HUES64 (cell line): ENCODE measurements around the gene ABCC4.

Experiments used
- H3K27ac ChIP-seq: 2 replicates; pipeline ENCODE4 v1.7.0; 2013; ENCODE audit warnings: low read depth, low read length, inconsistent platforms
- H3K27me3 ChIP-seq: 2 replicates; pipeline ENCODE4 v1.6.1; 2013; ENCODE audit warnings: mild to moderate bottlenecking, low read length; ENCODE audit not compliant: insufficient read depth
- H3K36me3 ChIP-seq: 2 replicates; pipeline ENCODE4 v1.6.1; 2013; ENCODE audit warnings: mild to moderate bottlenecking, low read length; ENCODE audit not compliant: insufficient read depth
- H3K4me1 ChIP-seq: 2 replicates; pipeline ENCODE4 v1.6.1; 2013; ENCODE audit warnings: mild to moderate bottlenecking, low read length, moderate library complexity; ENCODE audit not compliant: insufficient read depth
- H3K4me3 ChIP-seq: 2 replicates; pipeline ENCODE4 v1.5.1; 2013; ENCODE audit warnings: mild to moderate bottlenecking, low read length, moderate library complexity
- H3K9ac ChIP-seq: 2 replicates; pipeline ENCODE4 v1.6.1; 2013; ENCODE audit warnings: mild to moderate bottlenecking, low read depth, low read length
- H3K9me3 ChIP-seq: 2 replicates; pipeline ENCODE4 v1.6.1; 2013; ENCODE audit warnings: low read depth, low read length; ENCODE audit not compliant: insufficient read depth
- WGBS: fragments of 150-250, 120-280 bp; methylation state at CpG from one replicate; pipeline ENCODE4 v1.1.7; 2013; ENCODE audit warnings: missing lambda C conversion rate; 5-methylcytosine and 5-hydroxymethylcytosine counted together

The ABCC4 gene

GRCh38 chr13:95325485-95325884, 24.2 kb upstream of the ABCC4 start:
- Histone ChIP-seq H3K27me3 (no peaks in the 10 kb centered on the region), H3K36me3 (no peaks in the 10 kb centered on the region), H3K27ac (no peak overlapping the region), H3K4me3 (no peak overlapping the region), H3K4me1 (no peaks in the 10 kb centered on the region), H3K9ac (no peak overlapping the region), H3K9me3 (no peaks in the 10 kb centered on the region)
- 85% methylated on average over 3 of the region's 3 CpGs for WGBS

GRCh38 chr13:95323930-95324662, 22.8 kb upstream of the ABCC4 start:
- no peak overlapping the region for H3K4me3 ChIP-seq
- no peak overlapping the region for H3K27ac ChIP-seq
- H3K27me3 ChIP-seq: no peaks in the 10 kb centered on the region
- no peak overlapping the region for H3K9ac ChIP-seq
- H3K4me1 ChIP-seq: no peaks in the 10 kb centered on the region
- no peaks in the 10 kb centered on the region for H3K9me3 ChIP-seq
- 89% methylated on average over 16 of the region's 16 CpGs for WGBS
- no peaks in the 10 kb centered on the region for H3K36me3 ChIP-seq

- Histone ChIP-seq H3K9ac (no peak overlapping the region), H3K4me1 (no peaks in the 10 kb centered on the region), H3K4me3 (no peak overlapping the region), H3K9me3 (no peaks in the 10 kb centered on the region), H3K27ac (no peak overlapping the region), H3K27me3 (no peaks in the 10 kb centered on the region), H3K36me3 (no peaks in the 10 kb centered on the region)
- 97% methylated on average over 7 of the region's 9 CpGs for WGBS
Observed at GRCh38 chr13:95319551-95320274, 18.5 kb upstream of the ABCC4 start.

- WGBS: 89% methylated on average over 11 of the region's 12 CpGs
- H3K9me3 ChIP-seq: no peaks in the 10 kb centered on the region
- no peaks in the 10 kb centered on the region for H3K27me3 ChIP-seq
- no peak overlapping the region for H3K4me3 ChIP-seq
- no peak overlapping the region for H3K27ac ChIP-seq
- no peaks in the 10 kb centered on the region for H3K36me3 ChIP-seq
- no peak overlapping the region for H3K9ac ChIP-seq
- no peaks in the 10 kb centered on the region for H3K4me1 ChIP-seq
Observed at GRCh38 chr13:95317039-95317989, 16.1 kb upstream of the ABCC4 start.

- H3K27ac ChIP-seq: no peak overlapping the region
- H3K36me3 ChIP-seq: no peaks in the 10 kb centered on the region
- no peaks in the 10 kb centered on the region for H3K4me1 ChIP-seq
- H3K27me3 ChIP-seq: no peaks in the 10 kb centered on the region
- H3K4me3 ChIP-seq: no peak overlapping the region
- H3K9ac ChIP-seq: no peak overlapping the region
- no peaks in the 10 kb centered on the region for H3K9me3 ChIP-seq
- WGBS: 100% methylated on average over 2 of the region's 3 CpGs
Observed at GRCh38 chr13:95315752-95316151, 14.5 kb upstream of the ABCC4 start.

- Histone ChIP-seq H3K27me3 (peaks cover 7% of the 10 kb centered on the region), H3K9ac (no peak overlapping the region), H3K9me3 (peaks cover 3% of the 10 kb centered on the region; the same call in 1 of the 2 replicates), H3K4me1 (no peaks in the 10 kb centered on the region), H3K4me3 (no peak overlapping the region), H3K27ac (no peak overlapping the region), H3K36me3 (no peaks in the 10 kb centered on the region)
- 92% methylated on average over 6 of the region's 6 CpGs for WGBS
Observed at GRCh38 chr13:95307507-95307906, 6.3 kb upstream of the ABCC4 start.

GRCh38 chr13:95304453-95304852, 3.2 kb upstream of the ABCC4 start:
- Histone ChIP-seq H3K9me3 (no peaks in the 10 kb centered on the region), H3K4me3 (no peak overlapping the region), H3K36me3 (no peaks in the 10 kb centered on the region), H3K4me1 (0 out of 2 replicates have a peak, but pooled peaks cover 4% of the 10 kb centered on the region), H3K9ac (no peak overlapping the region), H3K27me3 (peaks cover 33% of the 10 kb centered on the region), H3K27ac (no peak overlapping the region)
- 92% methylated on average over 2 of the region's 2 CpGs for WGBS

GRCh38 chr13:95301968-95302393, 730 bp upstream of the ABCC4 start:
- Histone ChIP-seq H3K27me3 (peaks cover 33% of the 10 kb centered on the region), H3K9me3 (no peaks in the 10 kb centered on the region), H3K27ac (no peak overlapping the region), H3K4me1 (0 out of 2 replicates have a peak, but pooled peaks cover 4% of the 10 kb centered on the region), H3K4me3 (peak overlapping the region; percentile 72), H3K9ac (peak overlapping the region; percentile 67; the same call in 1 of the 2 replicates), H3K36me3 (no peaks in the 10 kb centered on the region)
- WGBS: 40% methylated on average over 13 of the region's 13 CpGs

GRCh38 chr13:95300625-95301182, 547 bp downstream of the ABCC4 start:
- H3K27ac ChIP-seq: no peak overlapping the region
- WGBS: 4% methylated on average over 45 of the region's 45 CpGs

GRCh38 chr13:95298971-95299621, 2.2 kb downstream of the ABCC4 start:
- Histone ChIP-seq H3K4me3 (no peak overlapping the region), H3K36me3 (no peaks in the 10 kb centered on the region), H3K9me3 (no peaks in the 10 kb centered on the region), H3K4me1 (0 out of 2 replicates have a peak, but pooled peaks cover 4% of the 10 kb centered on the region), H3K9ac (no peak overlapping the region), H3K27me3 (peaks cover 33% of the 10 kb centered on the region), H3K27ac (no peak overlapping the region)
- 92% methylated on average over 11 of the region's 11 CpGs for WGBS

More at GRCh38 chr13:95300625-95301182, 547 bp downstream of the ABCC4 start:
- H3K9ac ChIP-seq: peak overlapping the region; percentile 67
- H3K36me3 ChIP-seq: no peaks in the 10 kb centered on the region
- peaks cover 33% of the 10 kb centered on the region for H3K27me3 ChIP-seq
- peak overlapping the region; percentile 72 for H3K4me3 ChIP-seq
- 0 out of 2 replicates have a peak, but pooled peaks cover 4% of the 10 kb centered on the region for H3K4me1 ChIP-seq
- no peaks in the 10 kb centered on the region for H3K9me3 ChIP-seq
